H1 (cell line): ENCODE measurements around the gene AP2B1.

ENCODE experiments used
- BRCA1 ChIP-seq: IDR thresholded peaks from 2 replicates; pipeline ENCODE4 v1.6.1; 2012; ENCODE audit warnings: low read depth, low read length, improper control_type of control experiment
- CTBP2 ChIP-seq: IDR thresholded peaks from 2 replicates; pipeline ENCODE4 v1.7.0; 2011; ENCODE audit warnings: borderline replicate concordance, mild to moderate bottlenecking, moderate library complexity, mixed read lengths, low read length; ENCODE audit not compliant: insufficient read depth, insufficient read length
- CTCF ChIP-seq, 3 experiments: IDR thresholded peaks; 1 replicate in 2 of 3; 2 replicates in 1 of 3; pipeline versions ENCODE4 v1.5.1 to v1.6.1; 2011; ENCODE audit warnings: low read length in 3 of 3, mild to moderate bottlenecking in 3 of 3, inconsistent platforms in 2 of 3, low read depth in 1 of 3, moderate library complexity in 1 of 3; ENCODE audit not compliant: insufficient read depth in 1 of 3; ENCODE audit errors: control extremely low read depth in 1 of 3
- EP300 ChIP-seq, 2 experiments: IDR thresholded peaks; 1 replicate in 1 of 2; 2 replicates in 1 of 2; pipeline ENCODE4 v1.6.1; 2011 to 2012; ENCODE audit warnings: low read depth in 2 of 2, low read length in 2 of 2, mild to moderate bottlenecking in 2 of 2, borderline replicate concordance in 1 of 2, inconsistent platforms in 1 of 2, moderate library complexity in 1 of 2
- GTF2F1 ChIP-seq: IDR thresholded peaks from 2 replicates; pipeline ENCODE4 v1.6.1; 2012; ENCODE audit warnings: low read depth, low read length, improper control_type of control experiment, borderline replicate concordance
- HDAC2 ChIP-seq, 2 experiments: fragments of 300-600 bp in 1 of 2; sonication (generic) in 1 of 2; IDR thresholded peaks; 2 replicates each; pipeline ENCODE4 v1.6.1; 2011 to 2012; ENCODE audit warnings: low read depth in 2 of 2, low read length in 2 of 2, mild to moderate bottlenecking in 2 of 2, moderate library complexity in 2 of 2, borderline replicate concordance in 1 of 2, inconsistent platforms in 1 of 2
- JUND ChIP-seq: IDR thresholded peaks from 2 replicates; pipeline ENCODE4 v1.6.1; 2011; ENCODE audit warnings: mild to moderate bottlenecking, improper control_type of control experiment, low read length
- KDM5A ChIP-seq: fragments of 200-600 bp; IDR thresholded peaks from 2 replicates; pipeline ENCODE4 v1.7.1; 2012; ENCODE audit warnings: mild to moderate bottlenecking, low read length, inconsistent platforms, mixed read lengths
- RBBP5 ChIP-seq: IDR thresholded peaks from 2 replicates; pipeline ENCODE4 v1.7.1; 2012; ENCODE audit warnings: low read depth, mild to moderate bottlenecking, inconsistent platforms, low read length, moderate library complexity, borderline replicate concordance
- SIN3A ChIP-seq, 2 experiments: IDR thresholded peaks in 1 of 2; conservative IDR thresholded peaks in 1 of 2; 2 replicates each; pipeline ENCODE4 v1.6.1; 2011 to 2012; ENCODE audit warnings: low read length in 2 of 2, improper control_type of control experiment in 1 of 2, low read depth in 1 of 2, mild to moderate bottlenecking in 1 of 2
- YY1 ChIP-seq: IDR thresholded peaks from 2 replicates; pipeline ENCODE4 v1.6.1; 2011; ENCODE audit warnings: low read depth, mild to moderate bottlenecking, low read length

DNA sequence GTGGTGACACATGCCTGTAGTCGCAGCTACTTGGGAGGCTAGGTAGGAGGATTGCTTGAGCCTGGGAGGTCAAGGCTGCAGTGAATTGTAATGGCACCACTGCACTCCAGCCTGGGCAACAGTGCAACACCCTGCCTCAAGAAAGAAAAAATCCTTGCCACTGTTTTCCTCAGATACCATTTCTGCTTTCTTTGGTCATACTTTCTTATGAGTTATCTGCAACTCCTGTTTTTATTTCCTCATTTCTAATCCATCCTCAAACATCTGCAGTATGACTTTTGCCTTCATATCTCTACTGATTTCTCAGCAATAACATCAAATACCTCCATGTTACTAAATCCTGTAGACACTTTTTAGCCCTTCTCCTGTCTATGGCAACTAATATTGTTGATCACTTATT is 3.1 kb upstream of the AP2B1 start:
- TF ChIP-seq KDM5A (no peak), YY1 (no peak), CTBP2 (no peak), HDAC2 (IDR thresholded peaks at IDR 0.05; ENCODE audit: borderline replicate concordance in 1 of 2, low read depth in 2 of 2, low read length in 2 of 2) (no peak), SIN3A (conservative IDR thresholded peaks at IDR 0.05 in 1 of 2, IDR thresholded peaks at IDR 0.05 in 1 of 2; ENCODE audit: low read depth in 1 of 2, low read length in 2 of 2) (no peak), JUND (no peak), CTCF (IDR thresholded peaks at IDR 0.05; ENCODE audit: control extremely low read depth in 1 of 3, insufficient read depth in 1 of 3, low read depth in 1 of 3, low read length in 3 of 3) (no peak), EP300 (IDR thresholded peaks at IDR 0.05; ENCODE audit: borderline replicate concordance in 1 of 2, low read depth in 2 of 2, low read length in 2 of 2) (no peak), BRCA1 (no peak), RBBP5 (no peak), GTF2F1 (no peak)
